ENCODE data around the gene ZBTB8B. TPM values are rescaled to one million over a fixed set of nuclear protein-coding genes. Genes with fewer than 3 reads are reported as not detected.

Gene ZBTB8B
- polyA plus RNA-seq, 3 donors, result under 0.01 to 0.01 TPM; not detected in 1

GRCh38 chr1:32496127-32496526, 31.3 kb downstream of the ZBTB8B start:
- no peak overlapping the region for H3K27ac ChIP-seq (ENCODE audit: low read depth, low read length)
- 24 to 48% (median 30%) methylated on average over 5 of the region's 5 CpGs for WGBS, 3 donors

DNA sequence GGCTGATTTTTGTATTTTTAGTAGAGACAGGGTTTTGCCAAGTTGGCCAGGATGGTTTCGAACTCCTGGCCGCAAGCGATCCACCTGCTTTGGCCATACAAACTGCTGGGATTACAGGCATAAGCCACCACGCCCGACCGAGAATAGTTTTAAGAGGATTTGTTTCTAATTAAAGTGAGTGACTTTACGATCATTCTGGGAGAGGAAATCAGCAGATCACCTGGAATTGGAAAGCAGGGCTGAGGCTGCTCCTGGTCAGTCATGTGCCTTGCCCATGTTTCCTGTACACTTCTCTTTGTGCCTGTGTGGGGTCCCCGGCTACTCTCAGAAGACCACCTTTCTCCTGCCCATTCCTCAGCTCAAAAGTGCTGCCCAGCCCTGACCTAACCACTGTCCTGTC, 33.9 kb downstream of the ZBTB8B start:
- no peak overlapping the region for H3K27ac ChIP-seq (ENCODE audit: low read depth, low read length)
- 81 to 94% (median 91%) methylated on average over 8 of the region's 8 CpGs for WGBS, 3 donors

DNA sequence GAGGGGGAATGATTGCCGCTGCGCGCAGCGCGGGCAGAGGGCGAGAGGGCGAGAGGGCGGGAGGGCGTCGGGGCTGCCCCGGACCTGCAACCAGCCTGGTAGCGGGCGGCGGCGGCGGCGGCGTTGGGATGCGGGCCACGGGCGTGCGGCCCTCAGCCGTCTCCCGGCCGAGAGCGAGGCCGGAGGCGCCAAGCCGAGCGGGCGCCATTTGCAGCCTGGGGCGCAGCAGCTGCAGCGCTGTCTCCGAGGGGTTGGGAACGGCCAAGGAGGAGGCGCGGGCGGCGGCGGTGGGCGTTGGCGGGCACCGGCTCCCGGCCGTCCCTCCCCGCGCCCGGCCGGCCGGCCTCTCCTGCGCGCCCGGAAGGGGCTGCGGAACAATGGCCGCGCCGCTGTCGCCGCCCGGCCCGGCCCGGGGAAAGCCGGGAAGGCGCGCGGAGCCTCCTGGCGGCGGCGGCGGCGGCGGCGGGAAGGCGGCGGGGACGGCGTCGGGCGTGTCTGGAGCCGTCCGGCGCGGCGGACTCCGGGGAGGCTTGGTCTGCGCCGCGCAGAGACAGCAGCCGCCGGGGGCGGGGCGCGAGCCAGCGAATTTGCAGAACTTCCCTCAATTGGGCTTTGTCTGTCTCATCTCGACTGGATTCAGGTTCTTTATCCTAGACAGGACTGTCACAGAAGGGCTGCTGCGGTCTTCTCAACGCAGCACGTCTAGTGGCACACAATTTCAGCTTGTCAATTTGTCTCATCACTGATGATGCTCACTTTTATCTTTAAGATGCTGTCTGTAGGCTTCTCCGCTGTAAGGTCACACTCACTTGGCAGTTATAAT, 35.7 kb downstream of the ZBTB8B start:
- 1 to 3% (median 1%) methylated on average over 40 to 99 of the region's 99 CpGs for WGBS, 3 donors
- H3K27ac ChIP-seq (ENCODE audit: low read depth, low read length), result peak overlapping the region; percentile 81

- H3K27ac ChIP-seq (ENCODE audit: low read depth, low read length), result no peak overlapping the region
- 77 to 91% (median 84%) methylated on average over 9 of the region's 9 CpGs for whole genome bisulfite sequencing, 3 donors
These were observed 37.0 kb downstream of the ZBTB8B start for GRCh38 chr1:32501865-32502264.

DNA sequence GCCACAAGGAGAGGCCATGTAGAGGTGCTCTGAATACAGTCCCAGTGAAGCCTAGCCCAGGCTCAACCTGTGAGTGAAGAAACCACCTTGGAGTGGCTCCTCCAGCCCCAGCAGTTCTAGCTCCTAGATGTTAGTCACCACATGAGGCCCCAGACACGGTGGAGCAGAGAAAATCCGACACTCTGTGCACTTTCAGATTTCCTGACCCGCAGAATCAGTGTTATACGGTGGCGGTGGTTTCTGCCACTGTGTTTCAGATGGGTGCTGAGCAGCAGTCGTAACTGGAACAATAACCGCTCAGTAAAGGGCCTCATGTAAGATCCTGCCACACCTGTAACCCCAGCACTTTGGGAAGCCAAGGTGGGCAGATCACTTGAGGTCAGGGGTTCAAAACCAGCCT, 38.3 kb downstream of the ZBTB8B start:
- 86 to 92% (median 90%) methylated on average over 7 of the region's 7 CpGs for WGBS, 3 donors

DNA sequence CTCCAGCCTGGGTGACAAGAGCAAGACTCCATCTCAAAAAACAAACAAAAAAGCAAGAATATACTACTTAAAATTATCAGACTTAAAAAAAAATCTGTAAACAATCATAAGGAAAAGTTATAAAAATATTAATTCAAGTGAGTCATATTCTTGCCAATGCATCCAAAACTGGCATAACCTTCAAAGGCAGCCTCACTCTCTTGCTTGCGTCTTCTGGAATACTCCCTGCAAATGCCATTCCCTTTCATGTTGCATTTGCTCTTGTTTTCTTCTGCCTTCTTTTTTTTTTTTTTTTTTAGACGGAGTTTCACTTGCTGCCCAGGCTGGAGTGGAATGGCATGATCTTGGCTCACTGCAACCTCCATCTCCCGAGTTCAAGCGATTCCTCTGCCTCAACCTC, 42.1 kb downstream of the ZBTB8B start:
- 81 to 92% (median 85%) methylated on average over 4 of the region's 4 CpGs for WGBS, 3 donors
- no peak overlapping the region for H3K27ac ChIP-seq (ENCODE audit: low read depth, low read length)

More for the DNA sequence above, 38.3 kb downstream of the ZBTB8B start:
- H3K27ac ChIP-seq (ENCODE audit: low read depth, low read length), result no peak overlapping the region

GRCh38 chr1:32508761-32509160, 43.9 kb downstream of the ZBTB8B start:
- 79 to 81% (median 80%) methylated on average over 5 of the region's 5 CpGs for WGBS, 3 donors
- H3K27ac ChIP-seq (ENCODE audit: low read depth, low read length), result no peak overlapping the region

- WGBS, 3 donors, result 95 to 100% (median 97%) methylated on average over 1 of the region's 1 CpG
- no peak overlapping the region for H3K27ac ChIP-seq (ENCODE audit: low read depth, low read length)
These were observed 45.1 kb downstream of the ZBTB8B start for GRCh38 chr1:32509939-32510338.

Other genes with a start within 250 kb of the ZBTB8B start
- gene TMEM234, start 242.7 kb upstream of the ZBTB8B start, polyA plus RNA-seq, result 10 to 100 TPM in 2 of 3 donors, 1 to 10 TPM in 1; 6.9 to 14.7 (median 10.7) TPM
- 100 to 1,000 TPM; 123 to 219 (median 202) TPM for gene EIF3I, start 242.7 kb upstream of the ZBTB8B start, polyA plus RNA-seq
- gene FAM167B, start 217.8 kb upstream of the ZBTB8B start, polyA plus RNA-seq, result 10 to 100 TPM in 2 of 3 donors, 1 to 10 TPM in 1; 3.1 to 23.5 (median 12.3) TPM
- gene LCK, start 213.8 kb upstream of the ZBTB8B start, polyA plus RNA-seq, result 1 to 10 TPM; 1.0 to 3.3 (median 1.8) TPM
- 10 to 100 TPM; 35.3 to 43.9 (median 42.1) TPM for gene HDAC1, start 173.0 kb upstream of the ZBTB8B start, polyA plus RNA-seq
- 100 to 1,000 TPM in 1 of 3 donors, 10 to 100 TPM in 2; 14.5 to 197 (median 49.5) TPM for gene MARCKSL1, start 128.8 kb upstream of the ZBTB8B start, polyA plus RNA-seq
- 1 to 10 TPM; 4.3 to 5.2 (median 4.8) TPM for gene FAM229A, start 102.6 kb upstream of the ZBTB8B start, polyA plus RNA-seq
- under 1 TPM; 0.22 to 0.66 (median 0.34) TPM for gene TSSK3, start 102.5 kb upstream of the ZBTB8B start, polyA plus RNA-seq
- gene BSDC1, start 70.6 kb upstream of the ZBTB8B start, polyA plus RNA-seq, result 10 to 100 TPM; 38.7 to 43.1 (median 43.0) TPM
- gene ZBTB8A, start 74.4 kb downstream of the ZBTB8B start, polyA plus RNA-seq, result 1 to 10 TPM; 1.9 to 2.2 (median 2.1) TPM
- gene ZBTB8OS, start 185.5 kb downstream of the ZBTB8B start, polyA plus RNA-seq, result 10 to 100 TPM; 23.4 to 53.5 (median 35.9) TPM
- 10 to 100 TPM; 41.3 to 45.5 (median 45.3) TPM for gene RBBP4, start 186.1 kb downstream of the ZBTB8B start, polyA plus RNA-seq
- gene SYNC, start 237.7 kb downstream of the ZBTB8B start, polyA plus RNA-seq, result 1 to 10 TPM in 2 of 3 donors, under 1 TPM in 1; 0.56 to 9.0 (median 5.6) TPM

Measured in adipose tissue (tissue), 3 donors.